Measurements from ENCODE around the gene LOXL4.

GRCh38 chr10:98253499-98253898 lies 14.5 kb downstream of the LOXL4 start:
- TF ChIP-seq CTCF (conservative IDR thresholded peaks at IDR 0.05; ENCODE audit: low read length) (no peak), EZH2phosphoT487 (IDR thresholded peaks at IDR 0.05; ENCODE audit: borderline replicate concordance, low read depth, low read length) (no peak)

All from OCI-LY7 (cell line).